SKM-1 (cell line): ENCODE measurements around the gene RRAD.
"Not testable (repeated sequence)": the region's sequence is repeated elsewhere in the genome, so short reads cannot be mapped to it uniquely, and the experiment has no call there.

Source experiments
- DNase-seq: peaks from one replicate; lab custom pipeline; 2025; ENCODE audit not compliant: unreplicated experiment; lab: John Stamatoyannopoulos, UW

Gene RRAD

GRCh38 chr16:66952430-66953110 lies 27.2 kb upstream of the RRAD start:
- DNase-seq: no peak

- DNase-seq: no peak
These were observed 25.8 kb upstream of the RRAD start for GRCh38 chr16:66950971-66951790.

- DNase-seq: no peak
These were observed 25.1 kb upstream of the RRAD start for GRCh38 chr16:66950437-66950836.

- DNase-seq: no peak
These were observed 24.1 kb upstream of the RRAD start for GRCh38 chr16:66949472-66949871.

GRCh38 chr16:66948837-66949225 lies 23.5 kb upstream of the RRAD start:
- no peak for DNase-seq

GRCh38 chr16:66948134-66948836 lies 22.9 kb upstream of the RRAD start:
- DNase-seq: no peak

GRCh38 chr16:66947302-66948065 lies 22.1 kb upstream of the RRAD start:
- DNase-seq: peak; percentile 79

GRCh38 chr16:66946974-66947301 lies 21.6 kb upstream of the RRAD start:
- DNase-seq: no peak

- no peak for DNase-seq
These were observed 21.2 kb upstream of the RRAD start for GRCh38 chr16:66946541-66946940.

- DNase-seq: no peak
These were observed 20.6 kb upstream of the RRAD start for GRCh38 chr16:66945939-66946338.

- not testable (repeated sequence) for DNase-seq
These were observed 19.6 kb upstream of the RRAD start for GRCh38 chr16:66944971-66945370.

GRCh38 chr16:66944054-66944441 lies 18.7 kb upstream of the RRAD start:
- no peak for DNase-seq

- no peak for DNase-seq
These were observed 18.2 kb upstream of the RRAD start for GRCh38 chr16:66943426-66944053.

GRCh38 chr16:66942981-66943380 lies 17.6 kb upstream of the RRAD start:
- no peak for DNase-seq

- DNase-seq: no peak
These were observed 14.9 kb upstream of the RRAD start for GRCh38 chr16:66940236-66940635.

- DNase-seq: no peak
These were observed 14.0 kb upstream of the RRAD start for GRCh38 chr16:66939366-66939765.

- DNase-seq: no peak
These were observed 12.5 kb upstream of the RRAD start for GRCh38 chr16:66937725-66938337.

GRCh38 chr16:66936889-66937554 lies 11.7 kb upstream of the RRAD start:
- no peak for DNase-seq

GRCh38 chr16:66936462-66936861 lies 11.1 kb upstream of the RRAD start:
- DNase-seq: no peak
